LNCaP clone FGC (cell line): Measurements from ENCODE around the gene LNX1.

Source experiments
- DNase-seq: peaks from one replicate; pipeline ENCODE4 v3.0.0-alpha.2; 2011; ENCODE audit warnings: low read depth
- H3K4me3 ChIP-seq: 2 replicates; pipeline ENCODE4 v1.5.1; 2011; ENCODE audit warnings: mild to moderate bottlenecking, low read depth, low read length, control low read depth
- CTCF ChIP-seq: IDR thresholded peaks from 2 replicates; pipeline ENCODE4 v1.5.1; 2012; ENCODE audit warnings: mild to moderate bottlenecking; ENCODE audit not compliant: control insufficient read depth, insufficient read depth; ENCODE audit errors: extremely low read depth

LNX1 gene

DNA sequence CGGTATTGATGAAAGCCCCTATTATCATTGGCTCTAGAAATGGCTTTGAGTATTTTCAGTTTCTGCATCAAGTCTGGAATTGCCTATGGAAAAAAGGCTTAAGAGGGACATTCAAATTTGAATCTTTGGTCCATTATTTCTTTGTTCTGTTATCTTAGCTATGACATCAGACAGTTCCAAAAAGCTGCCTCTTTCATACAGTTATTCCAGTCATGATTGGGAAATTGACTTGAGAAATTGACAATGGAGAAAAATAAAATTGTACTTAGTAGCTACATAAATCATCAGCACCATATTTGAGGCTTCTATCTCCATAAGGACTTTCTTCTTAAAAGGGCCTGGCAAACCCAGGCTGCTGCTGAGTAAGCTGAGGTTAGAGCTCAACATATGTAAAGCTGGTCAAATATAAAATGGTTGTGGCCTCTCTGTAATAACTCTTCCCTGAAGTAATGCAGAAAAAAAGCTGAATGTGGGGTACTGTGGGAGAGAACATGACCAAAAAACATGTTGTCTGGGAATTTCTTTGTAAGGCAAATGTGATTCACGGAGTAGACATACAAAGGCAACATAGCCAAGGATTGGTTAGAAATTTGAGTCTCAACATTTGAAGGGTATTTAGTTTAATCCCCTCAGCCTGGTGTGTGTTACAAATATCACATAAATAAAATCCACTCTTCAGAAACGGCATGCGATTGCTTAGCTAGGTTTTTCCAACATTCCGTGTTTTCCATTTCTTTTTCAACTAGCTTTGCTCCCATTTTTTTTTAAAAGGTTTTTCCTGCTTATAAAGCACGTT lies 100.9 kb downstream of the LNX1 start:
- TF ChIP-seq CTCF: no peak
- no peak for DNase-seq
- H3K4me3 ChIP-seq: no peak overlapping the region

DNA sequence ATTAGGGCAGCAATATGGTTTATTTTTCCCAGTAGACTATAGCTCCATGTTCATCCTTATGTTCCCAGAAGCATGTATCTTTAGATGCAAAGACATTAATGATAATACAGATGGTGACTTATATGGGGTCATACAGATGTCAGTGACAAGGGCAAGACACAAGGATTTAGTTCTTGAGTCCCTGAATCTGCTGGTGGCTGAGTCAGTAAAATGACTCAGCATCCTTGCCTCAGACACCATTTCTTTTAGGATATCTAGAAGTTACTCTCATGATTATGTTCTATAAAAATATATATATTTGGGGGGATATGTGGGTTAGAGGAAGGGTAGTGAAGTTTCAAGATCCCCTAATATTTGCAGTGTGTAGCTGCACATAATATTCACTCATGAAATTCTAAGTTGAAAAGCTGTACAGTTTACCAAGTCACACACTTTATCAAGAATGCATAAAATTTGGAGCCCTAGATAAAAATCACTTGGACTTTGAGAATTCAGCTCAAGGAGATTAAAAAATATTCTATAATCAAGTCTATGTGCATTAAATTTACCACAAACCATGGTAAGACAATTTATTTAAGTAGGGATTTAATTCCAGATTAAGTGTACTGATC lies 101.9 kb downstream of the LNX1 start:
- no peak for DNase-seq

DNA sequence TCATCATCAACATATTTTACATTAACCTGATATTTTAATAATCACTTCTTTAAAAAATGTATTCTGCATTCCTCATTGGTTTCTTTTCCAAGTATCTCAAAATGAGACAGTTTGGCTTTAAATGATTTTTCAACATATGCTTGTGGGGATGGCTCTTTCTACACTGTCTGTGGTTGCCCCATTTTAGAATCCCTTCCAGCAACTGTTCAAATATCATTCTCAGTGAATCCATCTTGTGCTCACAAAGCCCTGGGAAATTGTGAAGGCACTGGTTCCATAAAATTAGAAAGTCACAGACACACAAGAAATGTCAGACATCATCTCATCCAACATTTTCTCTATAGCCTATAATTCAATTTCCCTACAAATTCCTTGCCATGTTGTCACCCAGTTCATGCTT lies 103.5 kb downstream of the LNX1 start:
- no peak overlapping the region for H3K4me3 ChIP-seq
- no peak for TF ChIP-seq CTCF
- no peak for DNase-seq

More for the DNA sequence above, 101.9 kb downstream of the LNX1 start:
- no peak overlapping the region for H3K4me3 ChIP-seq
- no peak for TF ChIP-seq CTCF

DNA sequence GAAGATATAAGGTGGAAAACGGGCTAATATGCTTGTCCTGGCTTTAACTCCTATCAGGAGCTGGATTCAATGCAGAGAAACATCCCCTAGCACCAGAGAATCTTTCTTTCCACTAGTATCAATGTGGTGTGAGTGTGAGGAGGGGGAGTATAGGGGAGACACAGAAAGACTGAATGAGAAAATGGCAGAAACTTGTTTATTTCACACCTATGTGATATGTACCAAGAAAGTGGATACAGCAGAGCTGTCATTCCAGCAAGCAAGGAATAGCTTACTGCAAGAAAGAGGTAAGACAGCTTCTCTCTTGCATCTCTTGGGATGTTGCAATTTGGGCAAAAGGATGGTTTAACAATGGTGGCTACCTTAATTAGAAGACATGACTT lies 105.6 kb downstream of the LNX1 start:
- no peak overlapping the region for H3K4me3 ChIP-seq
- no peak for DNase-seq
- no peak for TF ChIP-seq CTCF

DNA sequence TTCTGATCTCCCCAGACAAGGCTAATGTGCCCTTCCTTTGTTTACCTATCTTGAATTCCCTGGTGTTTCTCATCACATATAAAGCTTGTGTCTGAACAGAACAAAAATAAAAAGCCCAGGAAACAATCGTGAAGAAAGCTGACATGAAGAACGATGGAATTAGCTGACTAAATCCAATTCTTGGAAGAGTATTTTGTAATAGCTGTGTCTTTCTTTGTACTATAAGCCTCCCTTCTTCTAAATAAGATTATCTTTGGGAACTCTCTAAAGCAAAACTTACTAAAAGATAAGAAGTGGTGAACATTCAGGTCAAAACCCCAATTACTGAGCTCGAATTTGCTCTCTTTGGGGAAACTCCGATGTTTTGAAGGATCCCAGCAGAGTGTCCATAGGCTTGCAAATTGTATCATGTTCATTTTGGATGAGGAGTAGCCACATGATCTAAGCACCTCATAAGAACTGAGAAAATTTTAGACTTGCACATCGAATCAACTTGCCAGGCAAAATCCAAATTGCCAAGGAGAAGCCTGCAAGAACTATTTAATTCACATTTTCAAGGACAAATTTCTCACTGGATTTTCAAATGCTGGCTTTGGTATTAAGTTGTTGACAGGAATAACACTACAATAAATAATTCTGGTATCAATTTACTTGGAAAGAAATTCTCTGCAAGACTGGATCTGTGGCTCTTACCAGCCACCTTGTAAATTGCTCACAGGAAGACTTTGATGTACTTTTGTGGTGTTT lies 106.2 kb downstream of the LNX1 start:
- no peak overlapping the region for H3K4me3 ChIP-seq
- no peak for DNase-seq
- TF ChIP-seq CTCF: no peak

DNA sequence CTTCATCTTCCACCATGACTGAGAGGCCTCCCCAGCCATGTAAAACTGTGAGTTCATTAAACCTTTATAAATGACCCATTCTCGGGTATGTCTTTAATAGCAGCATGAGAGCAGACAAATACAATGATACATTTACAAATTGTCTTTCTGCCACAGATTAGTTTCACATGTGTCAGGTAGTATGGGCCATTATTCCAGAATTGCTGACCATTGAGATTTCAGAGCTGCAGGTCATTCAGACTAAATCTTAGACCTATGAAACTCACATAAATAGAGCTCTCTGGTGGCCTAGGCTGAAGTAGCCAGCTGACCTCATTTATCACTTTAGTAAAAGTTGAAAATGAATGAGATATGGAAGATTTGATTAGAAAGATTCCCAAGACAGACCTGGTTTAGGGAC lies 108.0 kb downstream of the LNX1 start:
- DNase-seq: no peak
- TF ChIP-seq CTCF: no peak
- no peak overlapping the region for H3K4me3 ChIP-seq
